ENCODE measurements around the gene PRMT5.

The PRMT5 gene

GRCh38 chr14:22896356-22896755 lies 32.8 kb downstream of the PRMT5 start:
- no peak for DNase-seq

GRCh38 chr14:22895402-22895801 lies 33.8 kb downstream of the PRMT5 start:
- no peak for DNase-seq

- DNase-seq: no peak
Observed at GRCh38 chr14:22893706-22894105, 35.5 kb downstream of the PRMT5 start.

GRCh38 chr14:22892488-22892887 lies 36.7 kb downstream of the PRMT5 start:
- DNase-seq: no peak

GRCh38 chr14:22890416-22890815 lies 38.8 kb downstream of the PRMT5 start:
- no peak for DNase-seq

- no peak for DNase-seq
Observed at GRCh38 chr14:22888662-22889061, 40.5 kb downstream of the PRMT5 start.

GRCh38 chr14:22887990-22888378 lies 41.2 kb downstream of the PRMT5 start:
- peak; percentile 46 for DNase-seq

GRCh38 chr14:22887260-22887989 lies 41.8 kb downstream of the PRMT5 start:
- DNase-seq: no peak

- DNase-seq: peak; percentile 73
Observed at GRCh38 chr14:22886500-22887259, 42.5 kb downstream of the PRMT5 start.

- DNase-seq: no peak
Observed at GRCh38 chr14:22885975-22886374, 43.2 kb downstream of the PRMT5 start.

- DNase-seq: no peak
Observed at GRCh38 chr14:22884738-22885523, 44.2 kb downstream of the PRMT5 start.

- DNase-seq: no peak
Observed at GRCh38 chr14:22884076-22884737, 45.0 kb downstream of the PRMT5 start.

- no peak for DNase-seq
Observed at GRCh38 chr14:22883173-22883976, 45.8 kb downstream of the PRMT5 start, which contains the start of gene REM2. REM2 (plus strand) TSS chr14:22883222; CDS start chr14:22883288, 66 bp downstream.

GRCh38 chr14:22882529-22883172 lies 46.5 kb downstream of the PRMT5 start:
- peak; percentile 48 for DNase-seq

GRCh38 chr14:22882064-22882463 lies 47.1 kb downstream of the PRMT5 start:
- DNase-seq: no peak

GRCh38 chr14:22878271-22879246 lies 50.6 kb downstream of the PRMT5 start:
- no peak for DNase-seq

GRCh38 chr14:22877000-22877501 lies 52.1 kb downstream of the PRMT5 start:
- DNase-seq: no peak

GRCh38 chr14:22875748-22876319 lies 53.3 kb downstream of the PRMT5 start:
- no peak for DNase-seq

- no peak for DNase-seq
Observed at GRCh38 chr14:22875003-22875747, 54.0 kb downstream of the PRMT5 start.

All from activated T-cell treated with anti-CD3 and anti-CD28 coated beads, Interleukin-2, amount 50 U/mL, for 1 hour (primary cell).